ENCODE measurements around the gene LBH.
A peak's percentile ranks its signal among the peaks of the same experiment; 100 is the strongest.

LBH gene

DNA sequence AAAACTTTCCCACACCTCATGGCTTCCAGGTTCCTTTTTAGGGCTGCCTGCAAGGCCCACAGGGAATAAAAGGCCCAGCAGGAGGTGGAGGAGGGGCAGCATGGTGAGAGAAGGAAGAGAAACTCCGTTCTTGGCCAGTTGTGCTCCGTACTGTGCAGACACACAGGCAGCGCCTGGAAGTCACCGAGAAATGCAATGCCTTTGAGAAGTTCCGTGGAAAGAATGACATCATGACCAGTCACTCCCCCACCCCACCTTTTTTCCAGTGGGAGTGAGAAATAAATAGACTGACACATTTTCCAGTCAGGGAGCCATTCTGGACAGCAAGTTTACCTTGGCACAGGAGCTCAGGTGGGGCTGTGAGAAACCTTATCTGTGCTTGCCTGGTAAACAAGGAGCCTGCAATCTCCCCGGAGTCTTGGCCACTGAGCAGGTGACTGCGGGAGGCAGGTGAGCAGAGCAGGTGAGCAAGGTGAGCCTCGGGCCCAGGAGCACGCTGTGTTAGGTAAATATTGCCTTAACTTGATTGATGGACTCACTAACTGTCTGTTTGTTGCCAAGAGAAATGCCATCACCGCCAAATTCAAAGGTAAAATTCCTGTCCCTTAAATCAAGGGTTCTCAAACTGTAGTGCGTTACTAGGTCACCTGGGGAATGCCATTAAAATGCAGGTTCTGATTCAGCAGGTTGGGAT, 13.5 kb upstream of the LBH start:
- H3K4me3 ChIP-seq (ENCODE audit: low read depth, low read length): no peak overlapping the region
- no peaks in the 10 kb centered on the region for H3K36me3 ChIP-seq (ENCODE audit: control insufficient read depth, insufficient read depth, low read length)
- no peak overlapping the region for H3K9ac ChIP-seq (ENCODE audit: low read depth, low read length)
- H3K27ac ChIP-seq (ENCODE audit: low read depth, low read length): no peak overlapping the region
- peaks cover 15% of the 10 kb centered on the region; the same call in 1 of the 2 replicates for H3K4me1 ChIP-seq (ENCODE audit: control insufficient read depth, insufficient read depth, low read length)
- H3K27me3 ChIP-seq (ENCODE audit: control insufficient read depth, insufficient read depth, low read length): no peaks in the 10 kb centered on the region
- no peaks in the 10 kb centered on the region for H3K9me3 ChIP-seq (ENCODE audit: control insufficient read depth, insufficient read depth, low read length)

DNA sequence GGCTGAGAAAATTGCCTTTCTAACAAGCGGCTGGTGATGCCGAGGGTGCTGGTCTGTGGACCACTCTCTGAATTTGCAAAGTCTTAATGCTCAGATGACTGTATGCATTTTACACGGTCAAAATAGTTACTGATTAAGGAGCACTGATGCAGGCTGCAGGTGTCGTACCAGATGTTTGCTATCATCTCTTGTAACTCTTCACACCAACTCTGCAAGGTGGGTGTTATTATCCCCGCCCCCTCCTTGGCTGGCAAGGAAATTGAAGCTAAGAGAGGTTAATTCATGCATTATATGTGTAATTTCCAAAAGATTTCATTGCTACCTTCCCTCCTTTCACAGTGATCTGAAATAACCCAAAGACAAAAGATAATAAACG, 13.0 kb upstream of the LBH start:
- no peak overlapping the region for H3K4me3 ChIP-seq (ENCODE audit: low read depth, low read length)
- no peaks in the 10 kb centered on the region for H3K9me3 ChIP-seq (ENCODE audit: control insufficient read depth, insufficient read depth, low read length)
- H3K4me1 ChIP-seq (ENCODE audit: control insufficient read depth, insufficient read depth, low read length): peaks cover 15% of the 10 kb centered on the region; the same call in 1 of the 2 replicates
- no peak overlapping the region for H3K27ac ChIP-seq (ENCODE audit: low read depth, low read length)
- no peaks in the 10 kb centered on the region for H3K27me3 ChIP-seq (ENCODE audit: control insufficient read depth, insufficient read depth, low read length)
- no peaks in the 10 kb centered on the region for H3K36me3 ChIP-seq (ENCODE audit: control insufficient read depth, insufficient read depth, low read length)
- no peak overlapping the region for H3K9ac ChIP-seq (ENCODE audit: low read depth, low read length)

DNA sequence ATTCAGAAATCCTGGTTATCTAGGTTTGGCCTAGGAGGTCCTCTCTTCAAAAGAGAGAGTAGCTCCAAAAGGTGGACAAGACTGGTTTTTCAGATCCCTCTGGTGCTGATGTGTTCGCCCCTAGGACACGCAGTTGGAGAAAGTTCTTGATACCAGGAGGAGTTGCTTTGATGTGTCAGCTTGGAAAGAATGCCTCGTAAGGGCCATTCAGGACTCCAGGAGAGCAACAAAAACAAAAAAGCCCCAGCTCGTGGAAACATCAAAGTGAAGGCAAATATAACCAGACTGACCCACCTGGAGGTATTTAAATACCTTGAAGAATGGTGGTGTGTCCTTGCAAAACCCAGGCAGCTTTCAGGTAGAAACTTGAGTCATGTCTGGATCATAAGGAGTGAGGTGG, 12.5 kb upstream of the LBH start:
- H3K36me3 ChIP-seq (ENCODE audit: control insufficient read depth, insufficient read depth, low read length): no peaks in the 10 kb centered on the region
- H3K27ac ChIP-seq (ENCODE audit: low read depth, low read length): peak overlapping the region; percentile 9
- no peaks in the 10 kb centered on the region for H3K27me3 ChIP-seq (ENCODE audit: control insufficient read depth, insufficient read depth, low read length)
- H3K9ac ChIP-seq (ENCODE audit: low read depth, low read length): no peak overlapping the region
- peaks cover 15% of the 10 kb centered on the region; the same call in 1 of the 2 replicates for H3K4me1 ChIP-seq (ENCODE audit: control insufficient read depth, insufficient read depth, low read length)
- H3K9me3 ChIP-seq (ENCODE audit: control insufficient read depth, insufficient read depth, low read length): no peaks in the 10 kb centered on the region
- H3K4me3 ChIP-seq (ENCODE audit: low read depth, low read length): no peak overlapping the region

DNA sequence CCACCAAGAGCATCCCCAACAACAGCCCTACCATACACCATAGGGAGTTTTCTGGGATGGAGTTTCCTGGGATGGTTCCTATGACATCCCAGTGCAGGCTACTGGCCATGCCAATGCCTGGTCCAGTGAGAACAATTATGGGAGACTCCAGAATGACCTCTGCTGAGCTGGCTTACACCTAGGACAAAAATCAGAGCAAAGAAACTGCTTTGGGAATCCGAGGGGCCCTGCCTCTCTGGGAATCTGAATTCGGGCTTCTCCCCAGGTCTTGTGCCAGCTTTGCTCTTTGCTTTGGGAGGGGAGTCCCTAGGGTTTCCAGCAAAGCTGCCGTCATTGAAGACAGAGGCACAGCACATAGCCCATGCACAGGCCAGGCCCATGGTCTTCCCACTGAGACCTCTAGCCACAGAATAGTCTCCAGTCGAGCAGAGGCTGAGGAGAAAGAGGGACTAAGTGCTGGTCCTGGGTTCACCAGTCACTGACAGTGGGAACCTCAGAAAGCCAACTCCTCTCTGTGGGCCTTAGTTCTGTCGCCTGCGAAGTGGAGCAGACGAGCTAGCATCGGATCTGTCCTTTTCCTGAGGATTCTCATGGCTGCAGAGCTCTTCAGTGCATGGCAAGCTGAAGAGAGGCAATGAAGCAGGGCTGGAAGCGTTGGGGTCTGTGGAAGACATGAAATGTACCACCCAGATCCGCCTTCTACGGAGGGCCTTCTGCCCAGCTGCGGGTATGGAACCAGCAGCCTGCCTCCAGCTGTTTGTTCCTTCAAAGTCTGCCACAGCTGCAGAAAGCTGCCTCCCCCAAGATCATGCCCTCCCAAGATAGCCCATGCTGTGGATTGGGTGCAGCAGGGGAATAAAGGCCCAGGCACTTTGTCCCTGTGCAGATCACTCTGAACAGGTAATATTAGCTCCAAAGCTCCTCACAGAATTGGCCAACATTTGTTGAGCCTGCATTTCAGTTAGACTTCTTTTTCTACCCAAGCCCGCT, 11.2 kb upstream of the LBH start:
- Histone ChIP-seq H3K4me1 (ENCODE audit: control insufficient read depth, insufficient read depth, low read length) (peaks cover 19% of the 10 kb centered on the region), H3K27ac (ENCODE audit: low read depth, low read length) (no peak overlapping the region), H3K9me3 (ENCODE audit: control insufficient read depth, insufficient read depth, low read length) (no peaks in the 10 kb centered on the region), H3K9ac (ENCODE audit: low read depth, low read length) (no peak overlapping the region), H3K36me3 (ENCODE audit: control insufficient read depth, insufficient read depth, low read length) (no peaks in the 10 kb centered on the region), H3K4me3 (ENCODE audit: low read depth, low read length) (no peak overlapping the region), H3K27me3 (ENCODE audit: control insufficient read depth, insufficient read depth, low read length) (no peaks in the 10 kb centered on the region)

DNA sequence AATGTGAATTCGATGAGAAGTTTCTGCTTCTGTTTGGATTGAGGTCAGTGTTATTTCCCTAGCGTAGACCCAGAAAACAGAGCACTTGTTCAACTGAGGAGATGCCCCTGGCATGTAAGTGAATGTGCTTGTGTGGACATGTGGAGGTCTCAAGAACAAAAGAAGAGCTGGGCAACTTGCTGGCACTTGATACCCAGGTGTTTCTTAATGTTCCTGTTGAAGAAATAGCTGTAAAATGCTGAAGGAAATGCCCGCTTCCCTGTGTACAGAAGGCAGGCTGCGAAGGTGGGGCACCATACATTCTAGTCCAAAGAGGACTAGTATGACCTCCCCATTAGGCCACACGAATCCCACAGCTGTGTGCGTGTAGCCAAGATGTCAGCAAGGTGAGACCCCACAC, 9.8 kb upstream of the LBH start:
- H3K4me3 ChIP-seq (ENCODE audit: low read depth, low read length): no peak overlapping the region
- no peak overlapping the region for H3K27ac ChIP-seq (ENCODE audit: low read depth, low read length)

DNA sequence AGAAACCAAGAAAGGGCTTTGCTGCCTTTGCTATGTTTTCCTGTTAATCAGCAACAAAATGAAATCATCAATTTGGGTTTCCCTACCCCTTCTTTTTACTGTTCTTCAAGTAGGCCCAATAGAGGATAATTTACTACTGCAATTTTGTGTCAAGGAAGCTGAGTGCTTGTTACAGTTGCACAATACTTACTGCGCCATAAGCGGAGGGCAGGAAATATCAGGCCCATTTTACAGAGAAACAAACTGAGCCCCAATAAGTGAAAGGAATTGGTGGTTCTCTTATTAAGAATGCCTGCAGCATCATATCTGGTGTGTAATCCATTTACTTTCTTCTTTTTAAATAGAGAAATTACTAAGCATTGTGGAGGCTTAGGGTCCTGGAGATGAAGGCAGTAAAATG, 9.3 kb upstream of the LBH start:
- H3K4me3 ChIP-seq (ENCODE audit: low read depth, low read length): no peak overlapping the region
- no peaks in the 10 kb centered on the region for H3K36me3 ChIP-seq (ENCODE audit: control insufficient read depth, insufficient read depth, low read length)
- H3K27ac ChIP-seq (ENCODE audit: low read depth, low read length): no peak overlapping the region
- H3K9ac ChIP-seq (ENCODE audit: low read depth, low read length): no peak overlapping the region
- no peaks in the 10 kb centered on the region for H3K9me3 ChIP-seq (ENCODE audit: control insufficient read depth, insufficient read depth, low read length)
- H3K4me1 ChIP-seq (ENCODE audit: control insufficient read depth, insufficient read depth, low read length): peaks cover 21% of the 10 kb centered on the region
- H3K27me3 ChIP-seq (ENCODE audit: control insufficient read depth, insufficient read depth, low read length): no peaks in the 10 kb centered on the region

More for the DNA sequence above, 9.8 kb upstream of the LBH start:
- no peaks in the 10 kb centered on the region for H3K36me3 ChIP-seq (ENCODE audit: control insufficient read depth, insufficient read depth, low read length)
- no peaks in the 10 kb centered on the region for H3K9me3 ChIP-seq (ENCODE audit: control insufficient read depth, insufficient read depth, low read length)
- no peaks in the 10 kb centered on the region for H3K27me3 ChIP-seq (ENCODE audit: control insufficient read depth, insufficient read depth, low read length)
- no peak overlapping the region for H3K9ac ChIP-seq (ENCODE audit: low read depth, low read length)
- peaks cover 21% of the 10 kb centered on the region for H3K4me1 ChIP-seq (ENCODE audit: control insufficient read depth, insufficient read depth, low read length)

DNA sequence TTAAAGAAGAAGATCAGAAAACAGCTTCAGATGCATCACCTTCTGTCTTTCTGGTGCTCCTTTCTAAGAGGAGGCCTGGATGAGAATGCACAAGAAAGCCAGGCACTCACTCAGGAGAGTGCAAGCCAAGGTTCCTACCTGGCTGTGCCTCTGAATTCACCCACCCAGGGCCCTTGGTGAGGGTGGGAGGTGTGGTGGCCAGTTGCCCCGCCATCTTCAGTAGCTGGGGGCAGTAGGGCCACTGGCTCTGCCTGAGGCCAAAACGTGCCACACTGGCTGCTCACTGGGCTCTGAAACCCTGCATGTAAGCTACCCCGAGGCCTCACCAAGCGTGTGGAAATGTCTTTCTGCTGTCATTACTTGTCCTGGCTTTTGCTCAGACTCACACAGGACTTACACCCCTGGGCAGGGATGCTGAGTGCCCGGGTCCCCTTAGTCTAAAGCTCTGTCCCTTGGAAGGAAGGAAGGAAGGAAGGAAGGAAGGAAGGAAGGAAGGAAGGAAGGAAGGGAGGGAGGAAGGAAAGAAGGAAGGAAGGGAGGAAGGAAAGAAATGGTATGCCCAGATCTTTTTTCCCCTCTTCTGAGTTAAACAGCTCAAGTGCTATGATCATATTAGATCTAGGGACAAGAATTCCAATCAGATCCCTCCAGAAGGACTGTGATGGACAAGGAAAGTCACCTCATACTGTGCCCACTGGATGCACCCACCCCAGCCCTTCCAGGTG, 8.5 kb upstream of the LBH start:
- no peaks in the 10 kb centered on the region for H3K36me3 ChIP-seq (ENCODE audit: control insufficient read depth, insufficient read depth, low read length)
- no peak overlapping the region for H3K4me3 ChIP-seq (ENCODE audit: low read depth, low read length)
- no peak overlapping the region for H3K9ac ChIP-seq (ENCODE audit: low read depth, low read length)
- no peaks in the 10 kb centered on the region for H3K27me3 ChIP-seq (ENCODE audit: control insufficient read depth, insufficient read depth, low read length)
- no peak overlapping the region for H3K27ac ChIP-seq (ENCODE audit: low read depth, low read length)
- H3K4me1 ChIP-seq (ENCODE audit: control insufficient read depth, insufficient read depth, low read length): peaks cover 19% of the 10 kb centered on the region
- H3K9me3 ChIP-seq (ENCODE audit: control insufficient read depth, insufficient read depth, low read length): no peaks in the 10 kb centered on the region

DNA sequence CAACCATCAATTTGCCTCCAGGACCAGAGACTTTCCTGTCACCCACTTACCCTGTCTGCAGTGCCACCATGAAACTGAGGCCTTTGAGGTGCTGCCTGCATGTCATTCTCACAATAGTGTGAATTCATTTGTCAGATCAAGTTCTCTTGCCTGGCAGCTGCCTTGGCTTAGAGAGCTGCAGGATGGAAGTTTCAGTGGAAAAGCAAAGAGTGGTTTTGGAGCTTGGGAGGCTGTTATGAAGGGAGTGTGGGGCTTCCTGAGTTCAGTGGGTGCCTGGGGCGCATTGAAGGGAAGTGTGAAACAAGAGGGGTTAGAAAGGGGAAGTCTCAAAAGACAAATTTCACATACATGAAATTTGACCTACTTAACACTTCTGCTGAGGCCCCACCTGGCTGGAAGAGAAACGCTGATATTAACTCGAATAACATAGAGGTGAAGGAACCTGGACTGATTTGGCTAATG, 7.9 kb upstream of the LBH start:
- H3K4me1 ChIP-seq (ENCODE audit: control insufficient read depth, insufficient read depth, low read length): peaks cover 13% of the 10 kb centered on the region
- H3K27ac ChIP-seq (ENCODE audit: low read depth, low read length): no peak overlapping the region
- no peak overlapping the region for H3K4me3 ChIP-seq (ENCODE audit: low read depth, low read length)
- H3K9me3 ChIP-seq (ENCODE audit: control insufficient read depth, insufficient read depth, low read length): no peaks in the 10 kb centered on the region
- no peak overlapping the region for H3K9ac ChIP-seq (ENCODE audit: low read depth, low read length)
- H3K36me3 ChIP-seq (ENCODE audit: control insufficient read depth, insufficient read depth, low read length): no peaks in the 10 kb centered on the region
- peaks cover 3% of the 10 kb centered on the region for H3K27me3 ChIP-seq (ENCODE audit: control insufficient read depth, insufficient read depth, low read length)

DNA sequence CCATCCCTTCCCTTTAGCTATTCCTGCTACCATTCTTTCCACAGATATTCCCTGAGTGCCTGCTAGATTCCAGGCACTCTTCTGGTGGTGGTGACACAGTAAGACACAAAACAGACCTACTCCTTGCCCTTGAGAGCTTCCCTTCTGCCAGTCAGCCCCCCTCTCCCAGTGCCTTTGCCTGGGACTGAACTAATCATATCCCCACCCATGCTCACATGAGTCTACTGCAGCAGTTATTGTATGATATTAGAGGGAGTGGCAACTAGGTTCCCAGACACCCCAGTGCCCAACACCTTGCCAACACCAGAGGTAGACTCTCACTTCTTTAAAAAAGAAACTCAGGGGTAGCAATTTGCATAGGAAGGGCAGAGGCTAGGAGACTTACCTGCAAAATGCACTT, 7.2 kb upstream of the LBH start:
- Histone ChIP-seq H3K9me3 (ENCODE audit: control insufficient read depth, insufficient read depth, low read length) (no peaks in the 10 kb centered on the region), H3K4me1 (ENCODE audit: control insufficient read depth, insufficient read depth, low read length) (peaks cover 7% of the 10 kb centered on the region), H3K27ac (ENCODE audit: low read depth, low read length) (no peak overlapping the region), H3K27me3 (ENCODE audit: control insufficient read depth, insufficient read depth, low read length) (peaks cover 4% of the 10 kb centered on the region), H3K9ac (ENCODE audit: low read depth, low read length) (no peak overlapping the region), H3K4me3 (ENCODE audit: low read depth, low read length) (no peak overlapping the region), H3K36me3 (ENCODE audit: control insufficient read depth, insufficient read depth, low read length) (no peaks in the 10 kb centered on the region)

DNA sequence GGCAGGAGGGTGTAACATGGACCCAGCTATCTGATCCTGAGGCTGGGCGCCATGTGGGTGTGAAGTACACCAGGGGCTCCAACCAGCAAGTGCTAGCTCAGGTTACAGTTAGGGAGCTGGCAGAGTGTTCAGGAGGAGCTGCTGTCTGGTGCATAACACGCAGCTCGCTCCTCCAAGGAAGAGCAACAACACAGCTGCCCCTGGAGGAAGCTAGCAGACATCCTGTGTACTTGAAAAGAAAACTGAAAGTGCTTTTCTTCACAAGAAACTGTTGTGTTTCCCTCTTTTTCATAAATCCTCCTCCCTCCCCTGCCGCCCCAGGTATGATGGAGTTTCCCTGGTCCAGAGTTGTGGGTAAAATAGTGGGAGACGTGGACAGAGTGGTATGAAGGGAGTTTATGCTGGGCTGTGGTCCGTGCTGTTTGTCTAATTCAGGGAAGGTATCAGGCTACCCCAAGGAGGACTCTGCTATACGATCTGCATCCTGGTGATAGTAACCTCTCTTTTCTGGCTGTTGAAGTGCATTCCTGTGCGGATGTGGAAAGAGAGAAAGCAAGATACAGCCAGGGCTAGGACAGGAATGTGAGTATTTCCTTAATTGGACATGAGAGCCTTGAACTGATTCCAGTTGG, 6.1 kb upstream of the LBH start:
- peaks cover 7% of the 10 kb centered on the region for H3K4me1 ChIP-seq (ENCODE audit: control insufficient read depth, insufficient read depth, low read length)
- H3K9ac ChIP-seq (ENCODE audit: low read depth, low read length): no peak overlapping the region
- H3K4me3 ChIP-seq (ENCODE audit: low read depth, low read length): no peak overlapping the region
- no peaks in the 10 kb centered on the region for H3K9me3 ChIP-seq (ENCODE audit: control insufficient read depth, insufficient read depth, low read length)
- H3K27me3 ChIP-seq (ENCODE audit: control insufficient read depth, insufficient read depth, low read length): peaks cover 15% of the 10 kb centered on the region
- no peaks in the 10 kb centered on the region for H3K36me3 ChIP-seq (ENCODE audit: control insufficient read depth, insufficient read depth, low read length)
- no peak overlapping the region for H3K27ac ChIP-seq (ENCODE audit: low read depth, low read length)
